Mesendoderm (in vitro differentiated cells): ENCODE results near the gene SPAG17.

ENCODE experiments used
- DNase-seq: peaks from one replicate; pipeline ENCODE4 v3.0.0; 2013
- H2AK5ac ChIP-seq: 2 replicates; pipeline ENCODE4 v1.6.1; 2013; ENCODE audit warnings: low read length, inconsistent platforms
- H2BK120ac ChIP-seq: 2 replicates; pipeline ENCODE4 v1.6.1; 2013; ENCODE audit warnings: low read depth, mild to moderate bottlenecking, low read length, moderate library complexity, mixed read lengths
- H2BK15ac ChIP-seq: replicated peaks from 2 replicates; pipeline ENCODE4 v1.6.1; 2013; ENCODE audit warnings: low read depth, mild to moderate bottlenecking, moderate library complexity
- H2BK5ac ChIP-seq: 2 replicates; pipeline ENCODE4 v1.6.1; 2013; ENCODE audit warnings: low read length, inconsistent platforms
- H3K18ac ChIP-seq: 2 replicates; pipeline ENCODE4 v1.6.1; 2013; ENCODE audit warnings: mild to moderate bottlenecking, low read length, mixed read lengths
- H3K23ac ChIP-seq: one replicate; pipeline ENCODE4 v1.6.1; 2013; ENCODE audit warnings: low read length
- H3K27ac ChIP-seq: 2 replicates; pipeline ENCODE4 v1.5.1; 2013; ENCODE audit warnings: low read depth, mild to moderate bottlenecking, inconsistent platforms, low read length, moderate library complexity
- H3K27me3 ChIP-seq: 2 replicates; pipeline ENCODE4 v1.6.1; 2013; ENCODE audit warnings: low read length, control low read depth, mild to moderate bottlenecking, inconsistent platforms; ENCODE audit not compliant: insufficient read depth, poor library complexity
- H3K36me3 ChIP-seq: 2 replicates; pipeline ENCODE4 v1.6.1; 2013; ENCODE audit warnings: low read length, inconsistent platforms; ENCODE audit not compliant: control insufficient read depth, insufficient read depth
- H3K4ac ChIP-seq: one replicate; pipeline ENCODE4 v1.6.1; 2013; ENCODE audit warnings: low read depth, mild to moderate bottlenecking, low read length, moderate library complexity
- H3K4me1 ChIP-seq: 2 replicates; pipeline ENCODE4 v1.6.1; 2013; ENCODE audit warnings: low read depth, low read length, inconsistent platforms; ENCODE audit not compliant: control insufficient read depth
- H3K4me2 ChIP-seq: 2 replicates; pipeline ENCODE4 v1.6.1; 2013; ENCODE audit warnings: low read length
- H3K4me3 ChIP-seq: 2 replicates; pipeline ENCODE4 v1.5.1; 2013; ENCODE audit warnings: mild to moderate bottlenecking, low read length
- H3K56ac ChIP-seq: one replicate; pipeline ENCODE4 v1.6.1; 2013; ENCODE audit warnings: low read length
- H3K79me1 ChIP-seq: 2 replicates; pipeline ENCODE4 v1.6.1; 2013; ENCODE audit warnings: low read length, inconsistent platforms
- H3K79me2 ChIP-seq: 2 replicates; pipeline ENCODE4 v1.6.1; 2013; ENCODE audit warnings: mild to moderate bottlenecking, low read length; ENCODE audit not compliant: control insufficient read depth, insufficient read depth
- H3K9ac ChIP-seq: 2 replicates; pipeline ENCODE4 v1.6.1; 2013; ENCODE audit warnings: low read length, inconsistent platforms
- H4K5ac ChIP-seq: one replicate; pipeline ENCODE4 v1.6.1; 2013; ENCODE audit warnings: low read length
- H4K8ac ChIP-seq: one replicate; pipeline ENCODE4 v1.6.1; 2013; ENCODE audit warnings: low read depth, mild to moderate bottlenecking, control low read depth, low read length, moderate library complexity
- WGBS: extraction: QIAGEN DNeasy Blood & Tissue Kit; methylation state at CpG from one replicate; pipeline ENCODE4 v1.1.7; 2013; ENCODE audit warnings: low lambda C conversion rate, missing lambda C conversion rate; ENCODE audit not compliant: insufficient coverage; ENCODE audit errors: extremely low coverage; 5-methylcytosine and 5-hydroxymethylcytosine counted together

The SPAG17 gene

DNA sequence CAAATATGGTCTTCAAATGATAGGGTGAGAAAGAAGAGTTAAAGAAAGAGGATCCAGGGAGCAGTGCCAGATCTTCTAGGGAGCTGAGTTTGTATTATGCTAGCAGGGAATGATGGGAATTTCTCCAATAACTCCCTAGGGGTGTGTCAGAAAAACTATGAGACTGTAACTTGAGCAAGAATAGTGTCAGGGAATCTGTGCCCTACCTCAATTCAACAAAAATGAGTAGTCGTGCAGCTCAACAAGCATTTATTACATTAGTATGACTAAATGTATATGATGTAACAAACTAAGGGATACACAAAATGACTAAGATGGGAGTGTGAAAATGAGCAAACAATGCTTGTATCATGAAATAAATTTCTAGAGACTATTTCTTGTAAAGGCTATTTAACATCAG lies 24.2 kb downstream of the SPAG17 start:
- Histone ChIP-seq H2BK5ac (no peak overlapping the region), H3K4ac (no peak overlapping the region), H4K8ac (no peak overlapping the region), H2AK5ac (no peak overlapping the region), H3K18ac (no peak overlapping the region), H3K36me3 (no peaks in the 10 kb centered on the region), H3K4me1 (no peaks in the 10 kb centered on the region), H3K56ac (no peak overlapping the region), H2BK120ac (no peak overlapping the region), H3K4me3 (no peak overlapping the region), H3K27ac (no peak overlapping the region), H3K4me2 (no peak overlapping the region), H4K5ac (no peak overlapping the region), H3K9ac (no peak overlapping the region), H3K23ac (no peak overlapping the region), H3K27me3 (no peaks in the 10 kb centered on the region), H3K79me1 (no peaks in the 10 kb centered on the region), H3K79me2 (no peaks in the 10 kb centered on the region), H2BK15ac (no peak overlapping the region)
- no peak for DNase-seq
- WGBS, result no CpG with 5 or more reads among the region's 1 CpG

DNA sequence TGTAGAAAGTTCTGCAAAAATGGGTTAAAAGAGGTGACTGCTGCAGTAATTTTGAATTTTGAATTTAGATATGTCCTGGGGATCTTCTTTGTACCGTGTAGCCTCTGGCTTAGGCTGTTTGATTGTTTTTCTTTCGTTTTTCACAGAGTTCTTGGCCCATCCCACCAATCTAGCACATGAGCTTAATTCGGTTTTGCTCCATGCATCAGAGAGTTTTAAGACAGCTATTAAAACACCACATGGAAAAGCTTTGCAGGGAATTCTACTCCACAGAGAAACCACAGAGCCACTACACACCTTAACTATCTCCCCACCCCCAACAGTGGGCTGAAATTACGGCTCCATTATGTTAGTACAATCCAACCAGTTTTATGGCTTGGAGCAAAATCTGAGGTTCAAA lies 25.5 kb downstream of the SPAG17 start:
- no peak overlapping the region for H3K18ac ChIP-seq
- H3K79me2 ChIP-seq, result no peaks in the 10 kb centered on the region
- no peaks in the 10 kb centered on the region for H3K36me3 ChIP-seq
- no peak for DNase-seq
- H3K4ac ChIP-seq, result no peak overlapping the region
- WGBS, result no CpG with 5 or more reads among the region's 4 CpGs
- H2BK120ac ChIP-seq, result no peak overlapping the region
- H3K4me1 ChIP-seq, result no peaks in the 10 kb centered on the region
- no peak overlapping the region for H2BK15ac ChIP-seq
- H3K4me2 ChIP-seq, result no peak overlapping the region
- no peak overlapping the region for H3K9ac ChIP-seq
- H3K27me3 ChIP-seq, result no peaks in the 10 kb centered on the region
- H3K56ac ChIP-seq, result no peak overlapping the region
- no peak overlapping the region for H2AK5ac ChIP-seq
- no peak overlapping the region for H3K4me3 ChIP-seq
- H3K27ac ChIP-seq, result no peak overlapping the region
- H2BK5ac ChIP-seq, result no peak overlapping the region
- no peak overlapping the region for H3K23ac ChIP-seq
- no peak overlapping the region for H4K8ac ChIP-seq
- H3K79me1 ChIP-seq, result no peaks in the 10 kb centered on the region
- H4K5ac ChIP-seq, result no peak overlapping the region

DNA sequence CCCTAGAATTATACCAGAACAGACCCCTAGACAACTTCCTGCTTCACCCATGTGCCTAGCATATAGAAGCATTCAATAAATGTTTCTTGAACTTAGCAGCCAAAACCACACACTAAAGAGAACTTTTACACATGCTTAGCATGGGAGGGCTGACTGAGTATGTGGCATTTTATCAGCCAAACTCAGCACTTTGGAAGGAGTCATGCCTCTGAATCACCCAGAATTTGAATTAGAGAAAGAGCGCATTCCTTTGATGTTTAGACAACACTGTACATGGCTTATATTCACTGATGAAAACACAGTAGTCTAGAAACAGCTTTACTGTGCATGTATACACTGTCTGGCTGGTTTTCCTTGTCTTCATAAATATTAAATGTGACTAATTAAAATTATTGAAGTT lies 26.1 kb downstream of the SPAG17 start:
- H4K8ac ChIP-seq, result no peak overlapping the region
- H3K23ac ChIP-seq, result no peak overlapping the region
- H3K56ac ChIP-seq, result no peak overlapping the region
- WGBS, result no CpG with 5 or more reads among the region's 1 CpG
- no peak overlapping the region for H2AK5ac ChIP-seq
- no peak for DNase-seq
- H3K4me1 ChIP-seq, result no peaks in the 10 kb centered on the region
- H3K79me2 ChIP-seq, result no peaks in the 10 kb centered on the region
- no peak overlapping the region for H3K18ac ChIP-seq
- no peak overlapping the region for H4K5ac ChIP-seq
- no peak overlapping the region for H3K4ac ChIP-seq
- H3K9ac ChIP-seq, result no peak overlapping the region
- H3K79me1 ChIP-seq, result no peaks in the 10 kb centered on the region
- H3K4me2 ChIP-seq, result no peak overlapping the region
- no peak overlapping the region for H2BK15ac ChIP-seq
- H3K36me3 ChIP-seq, result no peaks in the 10 kb centered on the region
- no peaks in the 10 kb centered on the region for H3K27me3 ChIP-seq
- no peak overlapping the region for H3K27ac ChIP-seq
- no peak overlapping the region for H2BK120ac ChIP-seq
- H3K4me3 ChIP-seq, result no peak overlapping the region
- no peak overlapping the region for H2BK5ac ChIP-seq

- Histone ChIP-seq H3K36me3 (no peaks in the 10 kb centered on the region), H3K4me1 (no peaks in the 10 kb centered on the region), H4K8ac (no peak overlapping the region), H3K56ac (no peak overlapping the region), H3K23ac (no peak overlapping the region), H3K27ac (no peak overlapping the region), H3K79me2 (no peaks in the 10 kb centered on the region), H2BK120ac (no peak overlapping the region), H3K4ac (no peak overlapping the region), H3K79me1 (no peaks in the 10 kb centered on the region), H2BK5ac (no peak overlapping the region), H3K18ac (no peak overlapping the region), H2BK15ac (no peak overlapping the region), H3K4me2 (no peak overlapping the region), H4K5ac (no peak overlapping the region), H2AK5ac (no peak overlapping the region), H3K9ac (no peak overlapping the region), H3K4me3 (no peak overlapping the region), H3K27me3 (no peaks in the 10 kb centered on the region)
- DNase-seq, result no peak
- no CpG with 5 or more reads among the region's 2 CpGs for WGBS
These were observed 27.5 kb downstream of the SPAG17 start for GRCh38 chr1:118157506-118157905.

DNA sequence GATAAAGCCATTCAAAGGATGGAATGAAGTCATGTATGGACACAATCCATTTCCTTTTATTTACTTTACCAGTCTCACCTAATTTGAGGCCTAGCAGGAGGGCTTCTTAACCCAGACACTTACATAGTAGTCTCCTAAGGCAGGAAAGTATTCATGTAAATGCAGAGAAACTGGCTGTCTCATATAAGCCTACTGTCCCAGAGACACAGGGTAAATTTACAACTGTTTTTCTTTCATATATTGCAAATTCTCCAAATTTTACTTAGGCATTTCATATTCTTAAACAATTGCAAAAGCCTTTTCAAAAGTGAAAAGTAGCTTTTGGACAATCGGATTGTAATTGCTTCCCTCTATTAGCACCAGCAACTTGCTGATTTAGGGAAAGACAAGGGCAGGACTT lies 29.9 kb downstream of the SPAG17 start:
- Histone ChIP-seq H3K27ac (no peak overlapping the region), H3K4me3 (no peak overlapping the region), H2BK120ac (peak overlapping the region; percentile 14), H3K79me1 (no peaks in the 10 kb centered on the region), H3K56ac (no peak overlapping the region), H3K4me2 (no peak overlapping the region), H3K27me3 (no peaks in the 10 kb centered on the region), H4K8ac (no peak overlapping the region), H3K23ac (no peak overlapping the region), H3K4me1 (no peaks in the 10 kb centered on the region), H2AK5ac (no peak overlapping the region), H3K9ac (no peak overlapping the region), H4K5ac (no peak overlapping the region), H3K79me2 (no peaks in the 10 kb centered on the region), H3K4ac (no peak overlapping the region), H2BK5ac (no peak overlapping the region), H3K36me3 (no peaks in the 10 kb centered on the region), H2BK15ac (no peak overlapping the region), H3K18ac (no peak overlapping the region)
- WGBS, result no CpG with 5 or more reads among the region's 1 CpG
- DNase-seq, result peak; percentile 75

DNA sequence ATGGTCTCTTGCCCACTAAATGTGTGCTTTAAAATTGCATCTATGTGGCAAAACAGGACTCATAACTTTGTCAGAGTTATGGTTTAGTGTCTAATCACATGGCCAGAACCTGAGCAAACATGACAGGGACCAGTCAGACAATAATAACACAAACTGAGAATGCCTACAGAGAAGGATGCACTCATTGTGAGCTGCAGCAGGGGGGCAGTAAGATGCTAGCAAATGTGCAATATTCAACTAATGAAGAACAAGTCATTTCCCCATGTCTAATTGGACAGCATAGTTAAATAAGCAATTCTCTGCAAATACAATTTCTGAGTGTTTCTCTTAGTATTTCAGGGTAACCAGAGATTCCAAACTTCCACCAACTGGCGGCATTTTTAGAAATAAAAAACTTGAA lies 30.8 kb downstream of the SPAG17 start:
- no peaks in the 10 kb centered on the region for H3K79me2 ChIP-seq
- H2BK15ac ChIP-seq, result no peak overlapping the region
- no peak overlapping the region for H3K23ac ChIP-seq
- H3K79me1 ChIP-seq, result no peaks in the 10 kb centered on the region
- no peak overlapping the region for H3K18ac ChIP-seq
- H3K4ac ChIP-seq, result no peak overlapping the region
- H3K56ac ChIP-seq, result no peak overlapping the region
- H2AK5ac ChIP-seq, result no peak overlapping the region
- H4K8ac ChIP-seq, result no peak overlapping the region
- no peak overlapping the region for H2BK120ac ChIP-seq
- no peak overlapping the region for H4K5ac ChIP-seq
- H3K4me3 ChIP-seq, result no peak overlapping the region
- no peak overlapping the region for H2BK5ac ChIP-seq
- peak; percentile 20 for DNase-seq
- H3K27ac ChIP-seq, result no peak overlapping the region
- H3K36me3 ChIP-seq, result no peaks in the 10 kb centered on the region
- H3K9ac ChIP-seq, result no peak overlapping the region
- no peak overlapping the region for H3K4me2 ChIP-seq
- no CpG with 5 or more reads among the region's 1 CpG for WGBS
- no peaks in the 10 kb centered on the region for H3K27me3 ChIP-seq
- no peaks in the 10 kb centered on the region for H3K4me1 ChIP-seq
